ENCODE data around the gene NELL1. TPM values are rescaled to one million over a fixed set of nuclear protein-coding genes. Genes with fewer than 3 reads are reported as not detected.

NELL1 gene
- total RNA-seq, 1 experiment from 2014 or later = 0.22 TPM

GRCh38 chr11:20912065-20912821 lies 242.9 kb downstream of the NELL1 start:
- Histone ChIP-seq H2BK12ac (ENCODE audit: insufficient read length, low read depth, low read length) (no peak overlapping the region), H4K20me1 (ENCODE audit: control insufficient read depth, insufficient read depth, insufficient read length) (no peaks in the 10 kb centered on the region), H4K91ac (ENCODE audit: insufficient read length, low read depth, low read length) (no peak overlapping the region), H3K79me2 (ENCODE audit: insufficient read depth, low read length) (no peaks in the 10 kb centered on the region), H2BK20ac (ENCODE audit: low read depth, low read length, poor library complexity, severe bottlenecking) (no peak overlapping the region), H3K27ac (ENCODE audit: insufficient read length, low read depth, low read length) (no peak overlapping the region), H3K23me2 (ENCODE audit: insufficient read length, low read depth, low read length, poor library complexity, severe bottlenecking) (no peaks in the 10 kb centered on the region), H3K9me3 (ENCODE audit: control insufficient read depth, low read depth, low read length) (no peaks in the 10 kb centered on the region), H4K5ac (ENCODE audit: insufficient read length, low read depth, low read length) (no peak overlapping the region), H3K4ac (ENCODE audit: low read depth, low read length) (no peak overlapping the region), H3K14ac (ENCODE audit: insufficient read depth, low read length) (no peak overlapping the region), H3K9ac (ENCODE audit: extremely low read depth, insufficient read length, low read length) (no peak overlapping the region), H2AK5ac (ENCODE audit: insufficient read length, low read length) (no peak overlapping the region), H3K4me1 (ENCODE audit: insufficient read depth, low read length) (peaks cover 2% of the 10 kb centered on the region; the same call in 1 of the 2 replicates), H3T11ph (ENCODE audit: low read length) (no peak overlapping the region), H4K8ac (replicated peaks; ENCODE audit: insufficient read length, low read depth, low read length) (no peak overlapping the region), H2AFZ (ENCODE audit: low read length) (no peak overlapping the region), H3K4me2 (ENCODE audit: insufficient read depth, insufficient read length, low read length) (no peak overlapping the region), H3K27me3 (ENCODE audit: insufficient read depth, low read length) (no peaks in the 10 kb centered on the region), H3K79me1 (ENCODE audit: insufficient read depth, low read depth, low read length, poor library complexity, severe bottlenecking) (no peaks in the 10 kb centered on the region), H2BK15ac (ENCODE audit: low read depth, low read length) (no peak overlapping the region), H3K56ac (ENCODE audit: insufficient read length, low read depth, low read length) (no peak overlapping the region), H3K18ac (ENCODE audit: insufficient read length, low read depth, low read length) (no peak overlapping the region), H2BK120ac (ENCODE audit: low read depth, low read length, poor library complexity, severe bottlenecking) (no peak overlapping the region), H2BK5ac (ENCODE audit: insufficient read length, low read length) (no peak overlapping the region), H3K23ac (ENCODE audit: insufficient read length, low read depth, low read length) (no peak overlapping the region)
- Mint-ChIP-seq H3K27ac (peak overlapping the region in 2 of 3 experiments; percentile 20 to 58; a peak in 4 of 7 replicates), H3K27me3 (ENCODE audit: low read depth) (peaks cover 2% of the 10 kb centered on the region; the same call in 1 of the 2 replicates), H3K4me1 (peaks cover 40 to 42% of the 10 kb centered on the region in 2 experiments), H3K36me3 (ENCODE audit: insufficient read depth in 1 of 3, low read depth in 3 of 3) (peaks cover 0 to 9% (median 2%) of the 10 kb centered on the region in 3 experiments; a peak in 1 of 7 replicates), H3K9me3 (peaks cover 0 to 8% of the 10 kb centered on the region in 2 experiments; a peak in 3 of 5 replicates), H3K4me3 (no peak overlapping the region)
- no peak for TF ChIP-seq CTCF (conservative IDR thresholded peaks at IDR 0.05)
- no peak for DNase-seq
- no CpG with 5 or more reads among the region's 2 CpGs for WGBS (ENCODE audit: extremely low coverage, insufficient read length, low lambda C conversion rate)

Measured in H9 (cell line).